Endodermal cell (in vitro differentiated cells): Measurements from ENCODE around the gene KIAA1328. TPM values are rescaled to one million over a fixed set of nuclear protein-coding genes. Genes with fewer than 3 reads are reported as not detected.

Experiments
- DNase-seq: peaks from one replicate; pipeline ENCODE4 v3.0.0-alpha.2; 2017
- H3K27ac ChIP-seq: 2 replicates; pipeline ENCODE4 v1.5.1; 2013; ENCODE audit warnings: mild to moderate bottlenecking, low read depth, low read length, moderate library complexity
- H3K27me3 ChIP-seq: 2 replicates; pipeline ENCODE4 v1.6.1; 2013; ENCODE audit warnings: mild to moderate bottlenecking, low read length, moderate library complexity; ENCODE audit not compliant: insufficient read depth, control insufficient read depth, poor library complexity, severe bottlenecking
- H3K36me3 ChIP-seq: 2 replicates; pipeline ENCODE4 v1.7.0; 2013; ENCODE audit warnings: mild to moderate bottlenecking, low read length, moderate library complexity; ENCODE audit not compliant: control insufficient read depth, insufficient read depth
- H3K4me1 ChIP-seq: one replicate; pipeline ENCODE4 v1.7.0; 2013; ENCODE audit warnings: low read length; ENCODE audit not compliant: control insufficient read depth, insufficient read depth
- H3K4me3 ChIP-seq: 2 replicates; pipeline ENCODE4 v1.5.1; 2013; ENCODE audit warnings: mild to moderate bottlenecking, low read length, moderate library complexity
- H3K9ac ChIP-seq: 2 replicates; pipeline ENCODE4 v1.6.1; 2013; ENCODE audit warnings: mild to moderate bottlenecking, low read length, moderate library complexity; ENCODE audit not compliant: poor library complexity, severe bottlenecking; ENCODE audit errors: extremely low read depth
- H3K9me3 ChIP-seq: 2 replicates; pipeline ENCODE4 v1.6.1; 2013; ENCODE audit warnings: mild to moderate bottlenecking, low read length, moderate library complexity; ENCODE audit not compliant: control insufficient read depth
- H3K27ac Mint-ChIP-seq: 2 replicates; pipeline ENCODE4 v1.8.0; 2020; ENCODE audit warnings: mixed read lengths
- H3K27me3 Mint-ChIP-seq: 2 replicates; pipeline ENCODE4 v1.8.0; 2021; ENCODE audit warnings: mild to moderate bottlenecking, mixed read lengths; ENCODE audit not compliant: insufficient read depth
- H3K36me3 Mint-ChIP-seq: 2 replicates; pipeline ENCODE4 v1.8.0; 2020; ENCODE audit warnings: low read depth, mixed read lengths
- H3K4me1 Mint-ChIP-seq: 2 replicates; pipeline ENCODE4 v1.8.0; 2020; ENCODE audit warnings: mixed read lengths
- H3K4me3 Mint-ChIP-seq: 2 replicates; pipeline ENCODE4 v1.8.0; 2020; ENCODE audit warnings: mild to moderate bottlenecking, moderate library complexity, mixed read lengths
- H3K9me3 Mint-ChIP-seq: 2 replicates; pipeline ENCODE4 v1.8.0; 2020; ENCODE audit warnings: mild to moderate bottlenecking, mixed read lengths
- whole genome bisulfite sequencing, 2 experiments: methylation state at CpG; one replicate each; pipeline versions ENCODE4 v1.1.5 to v1.1.7; 2013; ENCODE audit warnings: missing lambda C conversion rate in 2 of 2, mixed read lengths in 1 of 2; ENCODE audit not compliant: insufficient coverage in 1 of 2, insufficient read length in 1 of 2; 5-methylcytosine and 5-hydroxymethylcytosine counted together
- total RNA-seq, 2 donors: library from RNA; stranded (reverse); fragmentation: NEBNext Ultra II Directional in 1 of 2; extraction: Animal tissue kit (Norgen Biotek cat#: 25700) in 1 of 2; gene quantifications; 2 replicates in 1 of 2; 3 replicates in 1 of 2; pipeline ENCODE4 v1.2.1, GENCODE V29; 2021
- TF ChIP-seq, protein P1 (sequence below): fragments of 200-600 bp; sonication (generic); conservative IDR thresholded peaks from 2 replicates; pipeline ENCODE4 v1.5.0; 2021; ENCODE audit warnings: antibody characterized with exemption, mild to moderate bottlenecking

KIAA1328 gene
- total RNA-seq, 2 donors from 2014 or later: 7.6 to 8.4 TPM

DNA sequence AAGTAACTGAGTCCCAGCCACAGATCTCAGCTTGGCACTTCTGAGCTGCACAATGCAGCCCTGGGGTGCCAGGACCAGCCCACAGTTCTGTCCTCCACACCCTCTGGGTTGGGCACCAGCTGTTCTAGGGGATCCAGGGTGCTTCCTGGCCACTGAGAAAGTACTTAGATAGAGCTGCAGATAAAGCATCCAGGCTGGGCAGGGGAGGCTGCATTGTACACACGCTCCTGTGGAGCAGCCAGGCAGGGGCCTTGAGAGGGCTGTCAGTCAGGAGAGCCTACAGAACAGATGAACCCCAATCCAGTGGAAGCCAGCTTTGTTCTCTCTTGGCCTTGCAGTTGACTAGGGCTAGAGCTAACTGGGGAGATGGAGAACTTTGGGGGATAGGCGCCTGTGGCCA is 104.6 kb downstream of the KIAA1328 start:
- H3K27ac ChIP-seq: no peak overlapping the region
- peaks cover 6% of the 10 kb centered on the region for H3K9me3 ChIP-seq
- H3K36me3 ChIP-seq: no peaks in the 10 kb centered on the region
- 84 to 100% methylated on average over 1 to 2 of the region's 2 CpGs for WGBS, 2 experiments
- DNase-seq: no peak
- TF ChIP-seq, protein P1, sequence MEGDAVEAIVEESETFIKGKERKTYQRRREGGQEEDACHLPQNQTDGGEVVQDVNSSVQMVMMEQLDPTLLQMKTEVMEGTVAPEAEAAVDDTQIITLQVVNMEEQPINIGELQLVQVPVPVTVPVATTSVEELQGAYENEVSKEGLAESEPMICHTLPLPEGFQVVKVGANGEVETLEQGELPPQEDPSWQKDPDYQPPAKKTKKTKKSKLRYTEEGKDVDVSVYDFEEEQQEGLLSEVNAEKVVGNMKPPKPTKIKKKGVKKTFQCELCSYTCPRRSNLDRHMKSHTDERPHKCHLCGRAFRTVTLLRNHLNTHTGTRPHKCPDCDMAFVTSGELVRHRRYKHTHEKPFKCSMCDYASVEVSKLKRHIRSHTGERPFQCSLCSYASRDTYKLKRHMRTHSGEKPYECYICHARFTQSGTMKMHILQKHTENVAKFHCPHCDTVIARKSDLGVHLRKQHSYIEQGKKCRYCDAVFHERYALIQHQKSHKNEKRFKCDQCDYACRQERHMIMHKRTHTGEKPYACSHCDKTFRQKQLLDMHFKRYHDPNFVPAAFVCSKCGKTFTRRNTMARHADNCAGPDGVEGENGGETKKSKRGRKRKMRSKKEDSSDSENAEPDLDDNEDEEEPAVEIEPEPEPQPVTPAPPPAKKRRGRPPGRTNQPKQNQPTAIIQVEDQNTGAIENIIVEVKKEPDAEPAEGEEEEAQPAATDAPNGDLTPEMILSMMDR: no peak
- no peak overlapping the region for H3K27ac Mint-ChIP-seq
- no peak overlapping the region for H3K4me3 ChIP-seq
- no peaks in the 10 kb centered on the region for H3K27me3 ChIP-seq
- no peaks in the 10 kb centered on the region for H3K27me3 Mint-ChIP-seq
- H3K9me3 Mint-ChIP-seq: peaks cover 10% of the 10 kb centered on the region
- H3K36me3 Mint-ChIP-seq: peaks cover 6% of the 10 kb centered on the region
- no peaks in the 10 kb centered on the region for H3K4me1 Mint-ChIP-seq
- no peak overlapping the region for H3K4me3 Mint-ChIP-seq
- no peak overlapping the region for H3K9ac ChIP-seq
- H3K4me1 ChIP-seq: no peaks in the 10 kb centered on the region

DNA sequence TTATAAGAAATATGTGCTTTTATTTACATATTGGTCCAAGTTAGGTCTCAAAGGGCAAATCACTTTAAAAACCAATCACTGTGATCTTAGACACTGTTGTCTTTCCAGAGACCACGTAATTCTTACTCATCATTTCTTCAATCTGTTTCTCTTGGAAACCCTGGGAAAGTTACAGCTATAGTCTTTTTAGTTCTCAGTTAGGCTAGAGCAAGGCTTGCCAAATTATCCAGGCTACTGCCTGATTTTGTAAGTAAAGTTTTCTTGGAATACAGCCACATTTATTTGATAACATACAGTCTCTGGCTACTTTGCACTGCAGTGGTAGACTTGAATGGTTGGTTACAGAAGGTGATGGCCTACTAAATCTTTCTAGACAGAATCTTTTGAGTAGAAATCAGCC is 106.0 kb downstream of the KIAA1328 start:
- peaks cover 6% of the 10 kb centered on the region for H3K36me3 Mint-ChIP-seq
- no peak overlapping the region for H3K4me3 Mint-ChIP-seq
- Histone ChIP-seq H3K4me1 (no peaks in the 10 kb centered on the region), H3K9me3 (peaks cover 11% of the 10 kb centered on the region), H3K27ac (no peak overlapping the region), H3K36me3 (no peaks in the 10 kb centered on the region), H3K9ac (no peak overlapping the region), H3K4me3 (no peak overlapping the region), H3K27me3 (no peaks in the 10 kb centered on the region)
- no peak overlapping the region for H3K27ac Mint-ChIP-seq
- 100% methylated on average over 1 of the region's 1 CpG for WGBS, 2 experiments
- H3K9me3 Mint-ChIP-seq: peaks cover 14% of the 10 kb centered on the region
- TF ChIP-seq, protein P1: no peak
- DNase-seq: no peak
- H3K4me1 Mint-ChIP-seq: no peaks in the 10 kb centered on the region
- H3K27me3 Mint-ChIP-seq: no peaks in the 10 kb centered on the region

DNA sequence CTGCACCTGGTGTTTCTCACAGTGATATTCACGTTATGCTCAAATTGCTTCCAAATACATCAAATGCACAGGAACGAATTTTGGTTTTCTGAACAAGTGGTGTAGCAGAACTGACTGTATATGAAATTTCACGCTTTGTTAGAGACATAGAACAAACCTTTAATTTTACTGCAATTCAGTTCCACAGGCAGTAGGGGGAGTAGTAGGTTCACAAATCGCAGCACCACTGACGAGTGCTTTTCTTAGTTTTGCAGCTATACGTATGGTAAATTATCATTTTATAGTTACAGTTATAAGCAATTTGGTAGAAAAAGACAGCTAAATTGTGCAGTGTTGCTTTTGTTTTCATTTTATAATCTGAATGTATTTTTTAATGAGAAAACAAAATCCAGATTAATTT is 113.3 kb downstream of the KIAA1328 start:
- WGBS, 2 experiments: 23 to 33% methylated on average over 1 to 6 of the region's 6 CpGs
- Histone ChIP-seq H3K4me1 (no peaks in the 10 kb centered on the region), H3K27me3 (no peaks in the 10 kb centered on the region), H3K36me3 (no peaks in the 10 kb centered on the region), H3K9me3 (peaks cover 11% of the 10 kb centered on the region), H3K27ac (no peak overlapping the region), H3K4me3 (no peak overlapping the region), H3K9ac (no peak overlapping the region)
- TF ChIP-seq, protein P1: peak; percentile 97
- Mint-ChIP-seq H3K4me1 (peaks cover 15% of the 10 kb centered on the region), H3K9me3 (peaks cover 14% of the 10 kb centered on the region), H3K27me3 (no peaks in the 10 kb centered on the region), H3K4me3 (no peak overlapping the region), H3K27ac (no peak overlapping the region), H3K36me3 (peaks cover 4% of the 10 kb centered on the region)
- DNase-seq: peak; percentile 55
